ENCODE data around the gene CAPRIN2.

Gene CAPRIN2

GRCh38 chr12:30698346-30698745 is 56.4 kb downstream of the CAPRIN2 start:
- DNase-seq, result no peak

GRCh38 chr12:30696943-30697342 is 57.8 kb downstream of the CAPRIN2 start:
- DNase-seq, result no peak

- no peak for DNase-seq
Observed at GRCh38 chr12:30696486-30696885, 58.3 kb downstream of the CAPRIN2 start.

DNA sequence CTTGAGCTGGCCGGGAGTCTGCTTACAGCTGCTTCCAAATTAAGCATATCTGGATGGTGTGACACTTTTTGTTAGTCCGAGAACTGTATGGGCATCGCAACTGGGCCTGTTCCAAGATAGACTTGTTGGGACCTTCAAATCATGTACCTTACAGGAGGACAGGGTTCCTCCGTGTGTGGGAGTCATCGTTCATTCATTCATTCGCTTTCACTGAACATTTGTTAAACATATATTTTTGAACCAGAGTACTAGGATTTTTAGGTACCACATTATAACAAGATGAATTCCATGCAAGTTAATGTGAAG is 58.7 kb downstream of the CAPRIN2 start:
- no peak for DNase-seq

DNA sequence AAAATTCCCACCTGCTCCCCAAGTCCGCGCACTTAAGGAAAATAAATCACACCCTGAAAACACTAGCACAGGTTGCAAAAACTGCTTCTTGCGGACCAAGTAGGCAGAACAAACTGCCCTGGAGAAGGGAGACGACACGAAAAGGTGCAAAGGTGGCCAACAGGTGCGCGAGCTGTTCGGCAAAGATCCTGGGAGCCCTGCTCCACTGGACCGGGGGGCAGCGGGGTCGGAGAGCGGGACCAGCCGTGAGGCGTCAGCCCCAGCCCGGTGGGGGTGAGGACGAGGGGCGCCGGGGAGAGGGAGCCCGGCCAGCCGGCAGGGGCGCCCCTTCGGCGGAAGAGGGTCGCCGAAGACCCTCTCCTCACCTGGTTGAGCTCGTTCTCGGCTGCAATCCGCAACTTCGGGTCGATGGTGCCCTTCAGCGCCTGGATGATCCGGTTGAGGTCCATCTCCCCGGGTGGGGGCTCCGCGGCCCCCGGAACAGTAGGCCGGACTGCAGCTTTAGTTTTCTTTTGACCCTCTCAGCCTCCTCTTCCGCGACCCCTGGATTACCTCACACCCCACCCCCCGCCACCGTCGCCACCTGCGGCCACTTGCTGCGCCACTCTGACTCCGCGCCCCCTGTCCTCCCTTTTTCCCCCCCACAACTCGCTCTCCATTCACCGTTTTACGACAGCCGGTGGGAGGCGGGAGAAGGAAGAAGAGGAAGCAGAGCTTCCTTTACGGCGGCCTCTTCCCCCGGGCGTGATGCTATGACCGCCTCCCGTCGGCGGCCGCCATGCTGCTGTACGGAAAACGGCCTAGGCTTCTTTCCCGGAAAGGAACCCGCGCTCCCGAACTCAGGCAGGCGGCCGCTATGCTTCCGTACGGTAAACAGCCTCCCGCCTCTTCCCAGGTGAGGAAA is 59.3 kb downstream of the CAPRIN2 start, which contains the start of gene IPO8:
Gene IPO8 (minus strand): TSS at position 671 of the 904 bp plus-strand sequence. CDS start 222 bp downstream, at position 449.
- DNase-seq, result peak; percentile 88

DNA sequence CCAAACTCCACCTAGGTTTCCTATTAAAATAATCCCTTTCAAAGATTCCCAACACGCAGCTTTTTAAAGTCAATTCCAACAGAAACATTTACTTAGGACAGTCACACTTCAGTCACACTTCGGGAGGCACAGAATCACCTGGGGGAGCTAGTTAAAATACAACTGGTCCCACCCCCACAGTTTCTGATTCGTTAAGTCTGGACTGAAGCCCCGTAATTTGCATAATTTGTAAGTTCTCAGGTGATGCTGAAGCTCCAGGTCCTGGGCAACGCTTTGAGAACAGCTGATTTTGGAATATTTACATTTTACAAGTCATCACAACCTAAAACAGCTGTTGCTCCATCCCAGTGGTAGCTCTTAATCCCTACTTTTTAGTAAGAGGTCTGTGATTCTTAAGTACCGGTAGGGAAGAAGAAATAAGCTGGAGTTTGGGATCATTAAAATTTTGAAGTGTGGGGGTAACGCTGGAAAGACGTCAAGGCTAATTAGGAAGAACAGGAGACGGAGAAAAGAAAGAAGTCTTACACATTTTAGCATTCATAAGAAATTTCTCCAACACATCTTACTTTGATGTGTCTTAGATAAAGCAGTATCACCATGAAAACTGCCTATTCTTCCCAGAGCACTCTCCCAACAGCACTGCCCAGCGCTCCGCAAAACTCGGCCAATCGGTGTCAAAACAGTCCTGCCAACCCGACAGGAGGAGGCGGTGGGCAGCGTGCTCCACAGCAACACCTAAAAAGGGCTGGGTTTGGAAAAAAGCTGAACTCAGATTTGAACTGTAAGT is 60.1 kb downstream of the CAPRIN2 start:
- DNase-seq, result peak; percentile 12

DNA sequence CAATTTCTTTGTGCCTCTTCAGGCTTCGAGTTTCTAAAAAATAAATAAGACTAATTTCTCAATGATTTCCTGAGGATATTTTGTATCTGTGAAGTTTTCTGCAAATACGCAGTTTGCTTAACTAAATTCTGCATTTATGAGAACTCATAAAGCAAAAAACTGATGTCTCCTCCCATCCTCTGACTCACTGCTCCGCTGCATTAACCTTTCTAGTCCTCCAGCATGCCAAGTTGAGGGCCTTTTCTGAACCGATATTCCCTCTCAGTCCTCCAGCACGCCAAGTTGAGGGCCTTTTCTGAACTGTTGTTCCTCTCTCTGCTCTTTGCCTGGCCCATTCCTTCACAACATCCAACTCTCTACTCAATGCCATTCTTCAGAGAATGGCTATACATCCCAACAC is 62.3 kb downstream of the CAPRIN2 start:
- no peak for DNase-seq

DNA sequence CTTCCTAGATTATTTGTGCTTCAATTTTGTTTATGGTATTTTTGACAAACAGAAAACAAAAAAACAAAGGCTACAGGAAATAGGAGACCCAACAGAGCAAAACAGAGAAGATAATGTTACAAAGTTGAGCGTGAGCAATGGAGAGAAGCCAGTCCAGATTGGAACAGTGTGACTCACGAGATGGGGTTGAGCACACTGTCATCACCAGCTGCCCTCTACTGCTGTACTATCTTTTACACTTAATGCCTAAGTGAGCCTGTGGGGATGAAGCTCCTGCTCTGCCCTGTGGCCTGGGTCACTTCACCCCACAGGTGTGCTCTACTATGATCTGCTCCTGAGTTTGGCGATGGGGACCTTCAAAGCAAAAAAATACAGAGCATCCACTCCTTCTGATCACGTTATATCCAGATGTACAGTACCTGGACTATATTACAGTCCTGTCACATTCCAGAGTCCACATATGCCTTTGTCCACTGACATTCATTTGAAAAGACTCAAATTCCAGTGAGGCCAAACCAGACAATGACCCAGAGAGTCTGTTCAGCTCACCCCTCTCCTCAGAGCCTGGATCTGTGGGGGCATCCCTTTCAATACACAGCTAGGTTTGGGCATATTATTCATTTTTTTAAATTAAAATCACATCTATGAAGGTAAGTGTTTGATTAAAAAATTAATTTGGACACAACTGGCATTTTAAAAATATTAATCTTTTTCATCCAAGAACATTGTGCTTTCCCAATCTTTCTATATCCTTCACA is 63.5 kb downstream of the CAPRIN2 start:
- no peak for DNase-seq

DNA sequence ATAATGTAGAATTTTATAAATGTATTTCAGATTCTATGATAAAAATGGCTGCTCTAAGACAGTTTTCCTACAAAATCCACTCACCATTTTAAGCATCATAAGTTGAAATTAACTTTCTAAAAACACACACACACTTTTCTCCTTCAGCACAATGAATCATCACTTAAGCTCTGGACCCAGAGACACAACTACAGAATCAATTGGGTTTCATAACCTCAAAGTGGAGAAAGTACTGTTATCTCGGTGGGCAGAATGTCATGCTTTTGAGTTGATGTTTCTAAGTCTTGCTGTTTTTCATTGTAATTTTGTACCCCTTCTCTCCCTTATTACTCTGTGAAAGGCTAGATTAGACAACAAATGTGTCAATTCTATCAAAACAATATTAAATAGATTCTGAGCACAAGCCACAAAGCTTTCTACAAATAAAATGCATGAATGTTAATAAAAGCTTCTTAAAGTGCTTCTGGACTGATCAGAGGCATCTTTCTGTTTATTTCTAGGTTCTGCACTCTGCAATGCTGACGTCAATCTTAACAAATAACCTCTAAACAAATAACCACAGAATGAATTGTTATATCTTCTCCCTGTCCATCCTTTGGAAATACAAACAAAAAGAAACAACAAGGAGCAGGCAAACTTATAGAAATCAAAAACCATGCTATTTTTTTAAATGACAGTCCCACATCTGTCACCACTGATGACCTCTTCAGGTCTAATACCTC is 67.3 kb downstream of the CAPRIN2 start:
- DNase-seq, result no peak

- DNase-seq, result no peak
Observed at GRCh38 chr12:30679241-30679640, 75.5 kb downstream of the CAPRIN2 start.

GRCh38 chr12:30678221-30678620 is 76.5 kb downstream of the CAPRIN2 start:
- no peak for DNase-seq

- no peak for DNase-seq
Observed at GRCh38 chr12:30661210-30661609, 93.5 kb downstream of the CAPRIN2 start.
